ENCODE data around the gene CALCA. TPM values are rescaled to one million over a fixed set of nuclear protein-coding genes. Genes with fewer than 3 reads are reported as not detected.
A peak's percentile ranks its signal among the peaks of the same experiment; 100 is the strongest.

CALCA gene
- total RNA-seq, 2 experiments from 2014 or later = not detected

DNA sequence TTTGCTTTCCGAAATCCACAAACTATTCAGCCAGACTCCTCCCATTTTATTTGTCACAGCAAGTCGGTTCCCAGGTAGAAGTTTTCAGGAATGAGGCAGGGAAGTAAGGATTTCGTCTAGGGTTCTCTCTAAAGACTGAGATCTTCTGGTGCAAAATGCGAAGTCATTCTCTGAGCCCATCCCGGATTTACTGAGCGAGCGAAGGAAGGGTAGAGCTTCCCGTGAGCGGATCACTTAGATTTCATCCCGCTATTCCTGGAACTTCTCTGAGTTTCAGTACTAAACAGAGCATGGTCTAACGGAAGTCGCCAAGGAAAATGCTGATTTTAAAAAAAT, 3.1 kb upstream of the CALCA start:
- Histone ChIP-seq H3K4me1 (ENCODE audit: insufficient read depth, low read length) (peaks cover 27% of the 10 kb centered on the region), H3K27me3 (ENCODE audit: control insufficient read depth in 1 of 2, insufficient read depth in 2 of 2, low read length in 2 of 2) (peaks cover 47 to 53% of the 10 kb centered on the region in 2 experiments), H3K27ac (ENCODE audit: low read depth in 1 of 2, low read length in 2 of 2) (no peak overlapping the region), H3K9me3 (ENCODE audit: control insufficient read depth in 1 of 2, insufficient read depth in 1 of 2, low read length in 2 of 2) (peaks cover 0 to 21% of the 10 kb centered on the region in 2 experiments), H3K36me3 (ENCODE audit: insufficient read depth, low read length) (no peaks in the 10 kb centered on the region), H3K4me3 (ENCODE audit: low read length) (no peak overlapping the region)
- DNase-seq (no peak), ATAC-seq (ENCODE audit: poor library complexity) (no peak)
- H3K4me3 Mint-ChIP-seq = peak overlapping the region; percentile 40
- TF ChIP-seq, protein P1, sequence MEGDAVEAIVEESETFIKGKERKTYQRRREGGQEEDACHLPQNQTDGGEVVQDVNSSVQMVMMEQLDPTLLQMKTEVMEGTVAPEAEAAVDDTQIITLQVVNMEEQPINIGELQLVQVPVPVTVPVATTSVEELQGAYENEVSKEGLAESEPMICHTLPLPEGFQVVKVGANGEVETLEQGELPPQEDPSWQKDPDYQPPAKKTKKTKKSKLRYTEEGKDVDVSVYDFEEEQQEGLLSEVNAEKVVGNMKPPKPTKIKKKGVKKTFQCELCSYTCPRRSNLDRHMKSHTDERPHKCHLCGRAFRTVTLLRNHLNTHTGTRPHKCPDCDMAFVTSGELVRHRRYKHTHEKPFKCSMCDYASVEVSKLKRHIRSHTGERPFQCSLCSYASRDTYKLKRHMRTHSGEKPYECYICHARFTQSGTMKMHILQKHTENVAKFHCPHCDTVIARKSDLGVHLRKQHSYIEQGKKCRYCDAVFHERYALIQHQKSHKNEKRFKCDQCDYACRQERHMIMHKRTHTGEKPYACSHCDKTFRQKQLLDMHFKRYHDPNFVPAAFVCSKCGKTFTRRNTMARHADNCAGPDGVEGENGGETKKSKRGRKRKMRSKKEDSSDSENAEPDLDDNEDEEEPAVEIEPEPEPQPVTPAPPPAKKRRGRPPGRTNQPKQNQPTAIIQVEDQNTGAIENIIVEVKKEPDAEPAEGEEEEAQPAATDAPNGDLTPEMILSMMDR (IDR thresholded peaks at IDR 0.05) = no peak
- H3K4me1 Mint-ChIP-seq (ENCODE audit: low read depth) = peaks cover 35% of the 10 kb centered on the region
- H3K27me3 Mint-ChIP-seq = peaks cover 72% of the 10 kb centered on the region
- H3K9me3 Mint-ChIP-seq = no peaks in the 10 kb centered on the region
- CTCF ChIA-PET = interaction anchor here (0.9 to 2.2 kb wide), 3 partner anchors 30 to 99 kb away, joined by 3 to 9 read pairs (median 7); partner anchors contain the start of gene CALCB
- intact Hi-C loops (cut with DNase I, micrococcal nuclease) = no loop called here
- no peaks in the 10 kb centered on the region for H3K36me3 Mint-ChIP-seq (ENCODE audit: low read depth)
- no peak overlapping the region for H3K27ac Mint-ChIP-seq
- POLR2A ChIA-PET = interaction anchor here (0.6 kb wide), 1 partner anchor 10 kb away, joined by 3 read pairs; no protein-coding TSS in a partner anchor

DNA sequence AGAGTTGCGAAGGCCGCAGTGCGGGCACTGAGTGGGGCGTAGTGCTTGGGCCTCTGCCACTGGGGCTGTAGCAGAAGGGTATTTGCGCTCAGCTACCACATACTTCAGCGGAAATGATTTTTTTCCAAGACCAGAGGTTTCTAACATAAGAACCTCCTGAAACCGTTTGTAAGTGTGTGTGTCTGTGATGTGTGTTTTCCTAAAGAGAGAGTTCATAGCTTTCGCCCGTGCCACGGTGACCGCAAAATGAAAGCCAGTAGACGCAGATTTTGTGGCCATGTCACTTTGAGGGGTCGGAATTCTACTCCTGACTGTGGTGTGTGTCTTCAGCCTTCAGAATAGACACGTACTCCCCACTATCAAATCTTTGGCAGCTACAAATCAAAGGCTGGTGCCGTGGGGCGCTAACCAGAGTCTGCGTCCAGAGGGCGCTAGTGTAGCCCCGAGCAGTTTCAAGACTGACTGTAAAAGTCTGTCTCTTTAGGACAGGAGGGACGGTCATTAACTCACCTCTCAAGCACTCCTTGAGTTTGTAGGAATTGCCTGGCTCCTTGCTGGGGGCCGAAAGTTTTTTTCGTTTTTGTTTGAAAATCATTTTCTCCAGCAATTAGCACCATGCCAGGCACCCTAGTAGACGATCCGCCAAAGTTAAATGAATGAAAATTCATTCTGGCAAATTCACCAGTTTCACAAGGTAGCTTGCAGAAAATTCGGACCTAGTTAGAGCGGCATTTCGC, 2.5 kb upstream of the CALCA start:
- Mint-ChIP-seq H3K4me3 (peak overlapping the region; percentile 85), H3K36me3 (ENCODE audit: low read depth) (no peaks in the 10 kb centered on the region), H3K4me1 (ENCODE audit: low read depth) (peaks cover 35% of the 10 kb centered on the region), H3K27ac (no peak overlapping the region), H3K9me3 (no peaks in the 10 kb centered on the region), H3K27me3 (peaks cover 77% of the 10 kb centered on the region)
- intact Hi-C loops (cut with DNase I, micrococcal nuclease) = loop anchor here in 1 of 2 experiments (5.0 kb wide), 1 partner anchor 98 kb away; the partner anchor contains the start of gene CALCB
- ChIA-PET POLR2A (interaction anchor here (0.6 kb wide), 1 partner anchor 10 kb away, joined by 3 read pairs; no protein-coding TSS in a partner anchor), CTCF (interaction anchor here (0.8 to 2.2 kb wide), 5 partner anchors 21 to 100 kb away, joined by 3 to 9 read pairs (median 5); partner anchors contain the start of gene CALCB)
- ATAC-seq (ENCODE audit: poor library complexity) = peak; percentile 78
- Histone ChIP-seq H3K36me3 (ENCODE audit: insufficient read depth, low read length) (no peaks in the 10 kb centered on the region), H3K27ac (ENCODE audit: low read depth in 1 of 2, low read length in 2 of 2) (no peak overlapping the region), H3K27me3 (ENCODE audit: control insufficient read depth in 1 of 2, insufficient read depth in 2 of 2, low read length in 2 of 2) (peaks cover 52 to 53% of the 10 kb centered on the region in 2 experiments), H3K4me3 (ENCODE audit: low read length) (peak overlapping the region; percentile 48), H3K9me3 (ENCODE audit: control insufficient read depth in 1 of 2, insufficient read depth in 1 of 2, low read length in 2 of 2) (peaks cover 0 to 21% of the 10 kb centered on the region in 2 experiments), H3K4me1 (ENCODE audit: insufficient read depth, low read length) (peaks cover 27% of the 10 kb centered on the region)
- peak; percentile 17 to 74 (median 55) for DNase-seq
- TF ChIP-seq, protein P1 (IDR thresholded peaks at IDR 0.05) = peak; percentile 66

DNA sequence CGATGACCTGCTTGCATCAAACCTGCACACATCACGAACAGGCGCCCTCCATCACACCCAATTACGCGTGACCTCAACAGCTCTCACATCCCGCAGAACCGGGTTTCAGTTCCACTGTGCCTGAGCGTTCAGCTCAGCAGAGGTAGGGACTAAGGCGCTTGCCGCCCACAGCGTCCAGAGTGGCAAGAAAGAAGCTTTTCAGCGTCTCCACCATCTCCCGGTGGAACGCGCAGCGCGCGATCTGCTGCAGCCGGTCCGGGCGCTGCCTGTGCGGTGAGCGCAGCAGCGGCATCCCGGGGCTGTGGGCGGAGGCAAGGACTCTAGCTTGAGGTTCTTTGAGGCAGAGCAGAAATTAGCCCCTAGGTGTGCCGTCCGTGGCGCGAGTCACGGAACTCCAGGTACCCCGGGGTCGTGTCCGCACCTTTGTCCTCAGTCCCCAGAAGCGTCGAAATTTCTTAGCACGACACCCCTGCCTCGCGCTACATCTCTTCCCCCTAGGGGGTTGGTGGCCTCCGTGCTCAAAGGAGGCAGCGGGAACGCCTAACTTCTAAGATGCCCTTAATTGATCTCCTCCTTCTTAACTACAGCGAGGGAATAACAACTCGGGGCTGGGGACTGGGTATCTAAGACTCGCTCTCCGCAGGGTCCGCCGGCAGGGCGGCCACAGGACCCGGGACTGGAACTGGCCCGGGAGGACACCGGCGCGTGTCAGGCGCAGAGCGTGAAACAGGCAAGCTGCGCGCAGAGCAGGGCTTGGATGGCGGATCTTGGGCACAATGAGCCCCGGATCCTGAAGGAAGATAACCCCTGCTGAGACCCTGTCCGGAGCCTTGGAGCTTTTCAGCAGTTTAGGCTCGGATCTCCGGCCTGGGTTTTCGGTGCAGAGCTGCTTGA, 1.7 kb upstream of the CALCA start:
- no peak overlapping the region for H3K27ac Mint-ChIP-seq
- H3K27me3 ChIP-seq (ENCODE audit: control insufficient read depth in 1 of 2, insufficient read depth in 2 of 2, low read length in 2 of 2) = peaks cover 53 to 55% of the 10 kb centered on the region in 2 experiments
- ChIA-PET CTCF (interaction anchor here (0.8 to 2.2 kb wide), 5 partner anchors 20 to 101 kb away, joined by 3 to 9 read pairs (median 5); partner anchors contain the start of gene CALCB), POLR2A (no interaction called here)
- no peaks in the 10 kb centered on the region for H3K36me3 ChIP-seq (ENCODE audit: insufficient read depth, low read length)
- peak overlapping the region; percentile 85 for H3K4me3 Mint-ChIP-seq
- TF ChIP-seq, protein P1 (IDR thresholded peaks at IDR 0.05) = no peak
- H3K4me1 Mint-ChIP-seq (ENCODE audit: low read depth) = peaks cover 35% of the 10 kb centered on the region
- ATAC-seq (ENCODE audit: poor library complexity) (peak; percentile 35), DNase-seq (peak in 9 of 14 experiments; percentile 1 to 49 (median 11))
- peaks cover 85% of the 10 kb centered on the region for H3K27me3 Mint-ChIP-seq
- intact Hi-C loops (cut with DNase I, micrococcal nuclease) = loop anchor here in 1 of 2 experiments (5.0 kb wide), 1 partner anchor 98 kb away; the partner anchor contains the start of gene CALCB
- peak overlapping the region; percentile 48 for H3K4me3 ChIP-seq (ENCODE audit: low read length)
- H3K4me1 ChIP-seq (ENCODE audit: insufficient read depth, low read length) = peaks cover 27% of the 10 kb centered on the region
- peaks cover 0 to 21% of the 10 kb centered on the region in 2 experiments for H3K9me3 ChIP-seq (ENCODE audit: control insufficient read depth in 1 of 2, insufficient read depth in 1 of 2, low read length in 2 of 2)
- no peak overlapping the region for H3K27ac ChIP-seq (ENCODE audit: low read depth in 1 of 2, low read length in 2 of 2)
- no peaks in the 10 kb centered on the region for H3K9me3 Mint-ChIP-seq
- H3K36me3 Mint-ChIP-seq (ENCODE audit: low read depth) = no peaks in the 10 kb centered on the region

All from CD4-positive, alpha-beta T cell (primary cell).